Caki2 (cell line): ENCODE results near the gene TMEM273. TPM values are rescaled to one million over a fixed set of nuclear protein-coding genes. Genes with fewer than 3 reads are reported as not detected.
A peak's percentile ranks its signal among the peaks of the same experiment; 100 is the strongest.

ENCODE experiments used
- DNase-seq: peaks from one replicate; pipeline ENCODE4 v3.0.0-alpha.2; 2015; ENCODE audit warnings: low read depth
- in situ Hi-C: cut with HindIII; loops from 2 replicates; pipeline ENCODE4 v1.10.0; 2016; ENCODE audit warnings: low sequenced_read_pairs, low pct_unique_long_range_greater_than_20kb, mixed read lengths
- total RNA-seq: library from RNA; depleted of rRNA; stranded (reverse); fragments of >200 nt; shearing (Covaris generic); gene quantifications from 2 replicates; pipeline ENCODE4 v1.2.3, GENCODE V29; 2014; ENCODE audit warnings: low replicate concordance; rRNA removed

The TMEM273 gene, protein sequence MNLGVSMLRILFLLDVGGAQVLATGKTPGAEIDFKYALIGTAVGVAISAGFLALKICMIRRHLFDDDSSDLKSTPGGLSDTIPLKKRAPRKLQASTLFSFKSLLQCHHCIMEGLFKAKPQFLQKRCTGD
- total RNA-seq, result 2.8 and 8.9 TPM in 2 replicates

DNA sequence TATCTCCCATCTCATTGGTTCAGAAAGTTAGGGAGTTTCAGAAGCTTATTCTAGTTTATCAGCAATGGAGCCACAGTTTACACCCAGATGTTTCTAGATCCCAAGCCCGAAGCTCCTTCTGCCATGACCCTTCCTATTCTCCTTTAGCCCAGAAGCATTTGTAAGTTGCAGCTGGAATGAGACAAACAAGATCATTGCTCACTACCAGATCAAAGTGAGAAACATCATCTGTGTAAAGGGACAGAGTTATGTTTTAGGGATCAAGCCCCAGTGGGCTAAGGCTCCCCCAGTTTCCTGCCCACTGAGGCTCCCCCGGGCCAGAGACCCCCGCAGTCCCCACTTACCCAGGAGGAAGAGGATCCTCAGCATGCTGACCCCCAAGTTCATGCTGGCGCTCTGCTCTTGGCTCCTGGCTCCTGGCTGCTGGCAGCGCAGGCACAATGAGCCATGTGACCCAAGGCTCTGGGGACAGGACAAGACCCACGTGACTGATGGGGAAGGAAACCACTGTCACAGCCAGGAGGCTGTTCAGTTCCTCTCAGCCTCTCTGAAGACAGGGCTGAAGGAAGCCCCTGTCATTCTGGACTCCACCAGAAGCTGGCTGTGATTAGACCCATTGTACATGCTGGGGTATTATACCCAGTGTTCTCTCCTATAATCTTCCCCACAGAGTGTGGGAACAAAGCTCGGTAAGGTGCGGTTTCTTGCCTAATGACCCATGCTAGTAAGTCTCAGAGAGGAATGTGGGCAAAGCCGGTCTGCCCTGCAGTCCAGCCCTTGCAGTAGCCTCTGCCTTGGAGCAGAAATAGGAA is at the start of gene TMEM273:
Gene TMEM273, minus strand, starts transcription at position 442 of the 812 bp plus-strand sequence. Its CDS starts 55 bp downstream, at position 387.
- peak; percentile 79 for DNase-seq

DNA sequence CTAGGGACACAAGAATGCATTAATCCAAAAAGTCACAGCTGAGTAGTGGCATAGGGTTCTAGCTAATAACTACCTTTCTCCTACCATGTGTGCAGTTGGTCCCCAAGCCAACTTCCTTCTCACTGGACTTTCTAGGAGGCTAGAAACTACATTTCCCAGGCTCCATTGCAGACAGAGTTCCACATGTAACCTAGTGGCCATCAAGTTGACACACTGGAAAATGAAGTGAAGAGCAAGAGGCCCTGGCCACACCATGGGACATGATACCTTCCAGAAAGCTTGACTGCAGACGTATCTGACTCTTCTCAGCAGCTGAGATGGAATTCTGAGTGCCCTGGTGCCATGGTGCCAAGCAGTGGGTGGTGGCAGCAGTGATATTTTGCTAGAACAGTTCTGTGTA is 49.8 kb upstream of the TMEM273 start:
- DNase-seq, result no peak
- in situ Hi-C loops, result no loop called here

More for the DNA sequence above, at the start of gene TMEM273:
- in situ Hi-C loops, result no loop called here

DNA sequence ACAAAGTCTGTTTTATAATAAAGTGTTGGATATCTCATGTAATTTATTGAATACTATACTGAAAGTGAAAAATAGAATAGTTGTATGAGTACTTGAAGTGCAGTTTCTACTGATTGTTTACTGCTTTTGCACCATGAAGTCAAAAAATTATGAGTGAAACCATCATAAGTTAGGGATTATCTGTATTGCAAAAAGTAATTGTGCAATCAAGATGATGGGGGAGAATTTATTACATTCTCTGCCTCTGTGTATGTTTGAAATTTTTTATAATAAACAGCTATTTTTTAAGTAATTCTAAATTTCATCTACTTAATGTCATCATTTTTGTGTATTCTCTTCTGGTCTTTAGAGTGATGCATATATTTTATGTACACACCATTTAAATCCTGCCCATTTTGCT is 47.2 kb upstream of the TMEM273 start:
- DNase-seq, result no peak
- in situ Hi-C loops, result no loop called here

DNA sequence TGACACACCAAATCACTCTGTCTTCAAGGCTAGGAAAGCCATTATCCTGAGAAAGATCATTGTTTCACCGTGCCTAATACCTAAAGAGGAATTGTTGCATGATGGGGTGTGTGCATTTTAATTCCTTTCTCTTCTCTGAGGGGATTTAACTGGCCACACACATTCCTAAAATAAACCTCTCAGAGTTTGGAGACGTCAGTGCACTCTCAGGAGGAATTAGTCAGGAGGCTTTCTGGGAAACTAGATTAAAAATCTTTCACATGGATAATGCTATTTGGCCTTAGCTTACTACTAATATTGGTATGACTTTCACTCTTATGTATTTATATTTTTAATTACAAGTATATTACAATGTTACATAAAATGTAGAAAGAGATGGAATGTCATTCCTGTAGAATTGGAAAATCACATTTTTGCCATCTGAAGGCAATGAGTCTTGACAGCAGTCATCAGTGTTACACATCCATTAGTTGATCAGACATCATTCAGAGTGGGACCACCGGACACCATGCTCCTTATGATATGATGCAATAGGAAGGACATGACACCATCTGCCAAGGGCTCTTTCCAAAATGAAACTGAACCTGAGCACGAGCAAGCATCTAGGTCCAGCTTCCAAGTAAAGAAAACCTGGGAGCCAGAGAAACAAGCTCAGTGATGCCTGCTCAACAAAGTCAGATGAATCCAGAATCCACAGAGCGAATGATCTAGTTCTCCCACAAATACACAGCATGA is 43.1 kb upstream of the TMEM273 start:
- DNase-seq, result no peak
- in situ Hi-C loops, result no loop called here

DNA sequence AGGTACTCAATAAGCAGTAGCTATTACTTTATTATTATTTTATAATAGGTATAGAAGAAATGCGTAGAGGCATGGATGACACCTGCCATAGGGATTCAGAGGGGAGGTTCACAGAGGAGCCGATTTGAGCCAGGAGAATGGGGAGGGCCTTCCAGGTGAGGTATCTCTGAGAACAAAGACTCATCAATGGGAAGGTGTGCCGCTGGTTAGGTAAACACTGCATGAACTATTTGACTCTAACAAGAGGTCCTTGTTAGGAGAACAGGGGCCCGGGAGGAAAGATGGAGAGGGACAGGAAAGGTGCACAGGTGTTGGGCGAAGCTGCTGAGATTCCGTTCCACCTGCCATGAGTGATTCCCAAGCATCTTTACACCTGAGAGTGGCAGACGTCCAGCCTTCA is 41.8 kb upstream of the TMEM273 start:
- no peak for DNase-seq
- in situ Hi-C loops, result no loop called here

DNA sequence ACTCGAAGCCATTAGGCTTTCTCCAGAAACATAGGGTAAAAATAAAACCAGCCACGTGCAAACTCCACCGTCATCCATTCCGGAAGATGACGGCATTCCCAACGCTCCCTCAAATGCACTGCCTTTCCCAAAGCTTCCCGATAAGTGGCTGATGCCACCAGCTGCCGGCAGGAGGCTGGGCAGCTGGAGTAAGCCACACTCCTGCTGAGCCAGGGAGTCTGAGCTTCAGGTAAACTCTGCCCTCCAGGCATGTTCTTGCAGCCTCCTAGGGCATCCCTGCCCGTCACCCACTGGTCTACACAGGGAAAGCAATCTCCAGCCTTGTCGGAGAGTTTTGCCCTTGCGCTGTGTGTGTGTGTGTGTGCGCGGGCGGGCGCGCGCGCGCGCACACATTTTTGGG is 40.5 kb upstream of the TMEM273 start:
- DNase-seq, result no peak
- in situ Hi-C loops, result no loop called here

DNA sequence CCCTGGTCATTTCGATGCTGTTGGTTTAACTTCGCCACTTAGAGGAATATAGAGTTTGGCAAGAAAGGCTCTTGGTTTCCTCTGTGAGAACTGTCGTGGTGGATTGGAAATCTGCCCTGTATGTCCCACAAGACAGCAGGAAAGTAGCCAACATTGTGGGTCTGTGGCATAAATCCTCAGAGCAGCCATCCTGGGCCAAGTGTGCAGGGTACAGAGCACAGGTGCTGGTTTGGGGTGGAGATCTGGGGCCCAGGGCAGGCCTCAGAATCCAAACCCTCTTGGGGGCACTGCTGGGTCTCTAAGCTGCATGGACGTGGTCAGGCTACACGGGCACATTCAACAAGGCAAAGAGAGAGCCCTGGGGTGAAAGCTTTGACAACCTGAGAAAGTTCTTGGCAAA is 39.2 kb upstream of the TMEM273 start:
- in situ Hi-C loops, result no loop called here
- no peak for DNase-seq

DNA sequence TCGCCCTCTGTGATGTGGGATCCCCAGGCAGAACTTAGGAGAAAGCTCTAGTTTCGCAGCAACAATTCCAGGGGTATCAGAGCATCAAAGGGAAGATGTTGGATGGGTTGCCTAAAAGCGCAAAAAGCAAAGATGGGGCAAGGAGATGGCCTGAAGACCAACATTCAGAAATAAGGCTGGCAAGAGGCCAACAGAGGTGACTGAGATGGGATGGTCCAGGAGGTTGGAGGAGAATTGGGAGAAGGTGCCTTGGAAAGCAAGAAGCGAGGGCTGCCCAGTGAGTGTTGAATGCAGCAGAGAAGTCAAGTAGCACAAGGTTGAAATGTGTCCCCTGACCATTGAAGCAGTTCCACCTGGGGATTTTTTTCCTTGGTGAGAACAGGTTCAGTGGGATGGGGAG is 38.4 kb upstream of the TMEM273 start:
- in situ Hi-C loops, result no loop called here
- DNase-seq, result no peak

DNA sequence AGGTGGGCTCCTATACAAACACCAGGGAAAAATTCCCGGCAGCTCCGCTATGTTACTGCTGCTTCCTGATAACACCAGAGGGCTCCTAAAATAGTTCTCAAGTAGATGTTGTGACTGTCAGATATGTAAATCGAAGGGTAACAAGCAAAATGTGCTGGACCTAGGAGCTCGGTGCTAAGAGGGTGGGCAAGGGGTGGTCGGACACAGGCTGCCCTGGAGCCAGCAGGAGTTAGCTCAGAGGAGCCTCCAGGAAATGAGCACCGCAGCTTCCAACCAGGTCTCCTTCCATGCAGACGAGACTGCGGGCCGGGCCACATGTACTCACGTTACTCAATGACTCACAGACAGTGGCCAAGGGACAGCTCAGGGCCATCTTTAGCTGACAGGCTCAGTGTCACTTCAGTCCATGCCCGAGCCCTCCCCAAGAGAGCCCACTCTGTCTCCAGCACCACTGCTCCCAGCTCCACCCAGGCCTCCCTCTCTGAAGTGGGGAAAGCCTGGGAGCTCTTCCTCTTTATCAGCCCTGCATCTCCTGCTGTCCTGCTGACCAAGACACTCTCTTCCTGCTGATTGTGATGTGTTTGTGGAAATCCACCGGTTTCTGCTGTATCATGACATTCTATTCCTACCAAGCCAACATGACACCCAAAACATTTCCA is 37.2 kb upstream of the TMEM273 start:
- in situ Hi-C loops, result no loop called here
- no peak for DNase-seq

DNA sequence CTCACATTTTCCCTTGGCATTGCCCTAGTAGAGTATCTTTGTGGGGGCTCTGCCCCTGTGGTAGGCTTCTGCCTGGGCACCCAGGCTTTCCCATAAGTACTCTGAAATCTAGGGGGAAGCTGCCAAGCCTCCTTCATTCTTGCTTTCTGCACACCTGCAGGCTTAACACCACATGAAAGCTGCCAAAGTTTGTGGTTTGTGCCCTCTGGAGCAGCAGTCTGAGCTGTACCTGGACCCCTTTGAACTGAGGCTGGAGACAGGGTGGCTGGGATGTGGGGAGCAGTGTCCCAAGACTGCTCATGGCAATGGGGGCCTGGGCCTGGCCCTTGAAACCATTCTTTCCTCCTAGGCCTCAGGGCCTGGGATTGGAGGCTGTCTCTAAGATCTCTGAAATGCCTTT is 35.0 kb upstream of the TMEM273 start:
- in situ Hi-C loops, result no loop called here
- no peak for DNase-seq

DNA sequence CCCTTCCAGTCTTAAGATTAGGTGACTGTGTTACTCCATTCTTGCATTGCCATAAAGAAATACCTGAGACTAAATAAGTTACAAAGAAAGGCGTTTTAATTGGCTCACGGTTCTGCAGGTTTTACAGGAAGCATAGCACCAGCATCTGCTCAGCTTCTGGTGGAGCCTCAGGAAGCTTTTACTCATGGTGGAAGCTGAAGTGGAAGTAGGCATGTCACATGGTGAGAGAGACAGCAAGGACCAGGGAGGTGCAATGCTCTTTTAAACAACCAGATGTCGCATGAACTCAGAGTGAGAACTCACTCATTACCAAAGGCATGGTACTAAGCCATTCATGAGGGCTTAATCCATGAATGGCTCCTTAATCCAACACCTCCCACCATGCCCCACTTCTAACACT is 34.0 kb upstream of the TMEM273 start:
- no peak for DNase-seq
- in situ Hi-C loops, result no loop called here

DNA sequence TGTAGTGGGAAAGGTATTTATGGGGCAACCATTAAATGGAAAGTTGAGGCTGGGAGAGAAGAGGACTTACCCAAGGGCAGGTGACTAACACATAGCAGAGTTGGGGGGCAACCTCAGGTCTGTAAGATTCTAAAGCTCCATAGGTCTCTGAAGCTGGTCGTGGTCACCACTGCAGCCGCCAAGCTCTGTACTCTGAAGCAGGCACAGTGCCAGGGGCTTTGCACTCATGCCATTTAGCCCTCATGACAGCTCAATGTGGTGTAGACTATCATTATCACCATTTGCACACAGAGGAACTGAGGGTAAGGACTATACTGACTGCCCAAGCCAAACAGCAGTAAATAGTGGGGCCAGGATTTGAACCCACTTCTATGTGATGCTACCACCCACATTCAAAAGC is 32.5 kb upstream of the TMEM273 start:
- DNase-seq, result no peak
- in situ Hi-C loops, result no loop called here

DNA sequence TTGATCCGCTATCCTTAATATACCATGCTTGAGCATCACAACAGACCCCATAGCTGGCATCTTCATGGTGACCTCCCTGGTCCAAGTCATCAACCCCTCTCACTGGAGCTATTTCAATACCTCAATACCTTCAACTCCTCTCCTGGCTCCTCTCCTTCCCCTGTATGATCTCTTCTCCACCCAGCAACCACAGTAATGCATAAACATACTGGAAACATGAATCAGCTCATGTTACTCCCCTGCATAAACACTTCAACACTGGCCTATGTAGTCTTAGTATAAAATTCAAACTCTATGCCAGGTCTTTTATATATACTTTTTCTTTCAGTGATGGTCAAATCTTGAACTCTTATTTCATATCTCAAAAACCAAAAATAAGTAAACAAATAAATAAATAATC is 31.8 kb upstream of the TMEM273 start:
- in situ Hi-C loops, result no loop called here
- DNase-seq, result no peak

DNA sequence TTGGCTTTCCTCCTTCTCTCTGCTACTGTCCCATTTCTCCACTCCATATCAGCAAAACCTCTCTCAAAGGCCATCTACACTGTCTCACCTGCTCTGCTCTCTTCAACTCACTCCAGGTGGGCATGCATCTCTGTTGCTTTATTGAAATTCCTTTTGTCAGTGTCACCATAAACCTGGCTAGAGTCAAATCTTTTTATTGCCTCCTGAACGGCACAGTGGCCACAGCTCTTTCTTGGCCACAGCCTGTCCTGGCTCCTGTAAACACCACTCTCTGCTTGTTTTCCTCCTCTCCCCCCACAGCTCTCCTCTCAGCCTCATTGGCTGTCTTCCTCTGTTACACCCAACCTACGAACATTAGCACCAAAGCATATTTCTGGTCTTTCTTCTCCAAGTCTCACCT is 31.1 kb upstream of the TMEM273 start:
- in situ Hi-C loops, result no loop called here
- no peak for DNase-seq

DNA sequence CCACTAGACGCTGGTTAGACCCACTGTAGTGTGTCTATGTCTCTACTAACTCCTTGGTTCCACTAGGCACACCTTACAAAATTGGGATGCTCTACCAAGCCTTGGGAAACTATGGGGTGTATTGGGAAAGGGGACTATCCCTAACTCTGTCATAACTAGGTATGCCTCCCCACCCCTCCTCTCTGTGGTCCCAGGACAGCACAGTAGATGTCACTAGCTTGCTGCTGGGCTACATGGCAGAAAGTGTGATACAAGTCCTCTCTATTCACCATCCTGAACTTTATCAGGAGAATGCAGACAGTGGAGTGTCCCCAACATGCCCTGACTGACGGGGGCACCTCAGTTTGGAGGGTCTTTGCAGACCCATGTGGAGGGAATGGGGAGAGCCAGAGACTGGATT is 30.3 kb upstream of the TMEM273 start:
- in situ Hi-C loops, result no loop called here
- no peak for DNase-seq

DNA sequence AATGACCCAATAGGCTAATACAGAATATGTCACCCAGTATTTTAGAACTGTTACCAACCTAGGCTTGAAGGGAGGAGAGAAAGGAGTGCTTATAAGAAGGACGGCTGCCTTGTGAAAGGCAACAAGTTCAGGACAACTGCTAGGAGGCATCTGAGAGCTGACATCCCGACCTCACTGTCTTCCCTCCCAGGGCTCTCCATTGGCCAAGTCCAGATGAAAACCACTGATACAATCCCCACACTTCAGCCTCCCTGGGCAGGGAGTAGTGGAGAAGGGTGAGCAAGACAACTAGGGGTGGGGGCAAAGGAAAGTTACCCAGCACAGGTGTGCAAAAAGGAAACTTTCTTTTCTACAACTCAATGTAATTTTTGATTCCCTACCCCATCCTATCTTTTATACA is 29.5 kb upstream of the TMEM273 start:
- no peak for DNase-seq
- in situ Hi-C loops, result no loop called here

DNA sequence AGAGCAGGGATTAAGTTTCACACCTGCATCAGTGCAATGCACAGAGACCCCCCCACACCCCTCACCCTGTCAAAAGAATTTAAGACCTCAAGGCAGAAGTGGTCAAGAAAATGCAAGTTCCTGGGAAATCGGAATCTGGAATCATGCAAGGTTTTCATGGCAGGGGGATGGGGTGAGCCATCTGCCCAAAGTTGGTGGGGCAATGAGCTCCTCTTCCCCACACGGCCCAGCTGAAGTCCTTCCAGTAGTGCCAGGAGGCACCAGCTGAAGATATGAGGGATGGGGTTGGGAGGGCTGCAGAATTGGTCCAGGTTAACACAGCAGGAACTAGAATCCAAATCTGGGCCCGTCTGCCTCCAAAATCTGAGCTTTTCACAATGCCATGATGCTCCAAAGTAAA is 25.0 kb upstream of the TMEM273 start:
- DNase-seq, result no peak
- in situ Hi-C loops, result no loop called here

DNA sequence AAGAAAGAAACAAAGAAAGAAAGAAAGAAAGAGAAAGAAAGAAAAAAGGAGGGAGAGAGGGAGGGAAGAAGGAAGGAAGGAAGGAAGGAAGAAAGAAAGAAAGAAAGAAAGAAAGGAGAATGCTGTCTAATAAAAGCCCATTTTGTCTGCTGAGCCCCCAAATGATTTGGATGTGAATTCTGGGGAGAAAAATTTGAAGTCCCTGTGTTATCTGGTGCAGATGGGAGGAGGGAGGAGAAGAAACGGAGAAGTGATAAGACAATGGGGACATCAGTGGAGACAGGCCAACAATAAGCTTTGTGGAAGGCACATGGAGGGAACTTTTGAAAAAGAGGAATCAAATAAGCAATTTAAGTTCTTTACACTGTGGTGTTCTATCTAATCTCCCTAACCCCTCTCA is 24.6 kb upstream of the TMEM273 start:
- in situ Hi-C loops, result no loop called here
- no peak for DNase-seq

DNA sequence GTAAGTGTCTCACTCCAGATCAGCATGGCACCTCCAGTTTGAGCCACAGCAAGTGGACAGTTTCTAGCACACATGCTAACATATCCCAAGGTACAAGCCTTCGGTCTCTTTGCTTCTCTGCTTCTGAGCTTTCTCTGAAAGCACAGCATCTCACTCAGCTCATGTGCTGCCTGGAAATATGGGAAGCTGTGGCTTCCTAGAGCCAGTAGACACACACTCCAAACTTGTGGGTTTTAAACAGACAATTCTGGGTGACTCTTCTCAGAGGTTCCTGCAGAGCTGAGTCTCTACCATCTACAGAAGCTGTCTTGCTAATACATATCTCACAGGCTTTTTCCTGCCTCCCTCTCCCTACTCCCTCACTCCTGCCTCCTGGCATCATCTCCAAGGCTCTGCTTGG is 23.9 kb upstream of the TMEM273 start:
- no peak for DNase-seq
- in situ Hi-C loops, result no loop called here
